HG02970 (cell line): Measurements from ENCODE around the gene GUCD1.
"Not testable (repeated sequence)": the region's sequence is repeated elsewhere in the genome, so short reads cannot be mapped to it uniquely, and the experiment has no call there.

Experiments used
- ATAC-seq: cut with Tn5 transposase; IDR thresholded peaks from one replicate; pipeline ENCODE4 v1.9.1; 2021; ENCODE audit warnings: mild to moderate bottlenecking, moderate library complexity, moderate number of reproducible peaks; ENCODE audit not compliant: unreplicated experiment, low FRiP score

Gene GUCD1

DNA sequence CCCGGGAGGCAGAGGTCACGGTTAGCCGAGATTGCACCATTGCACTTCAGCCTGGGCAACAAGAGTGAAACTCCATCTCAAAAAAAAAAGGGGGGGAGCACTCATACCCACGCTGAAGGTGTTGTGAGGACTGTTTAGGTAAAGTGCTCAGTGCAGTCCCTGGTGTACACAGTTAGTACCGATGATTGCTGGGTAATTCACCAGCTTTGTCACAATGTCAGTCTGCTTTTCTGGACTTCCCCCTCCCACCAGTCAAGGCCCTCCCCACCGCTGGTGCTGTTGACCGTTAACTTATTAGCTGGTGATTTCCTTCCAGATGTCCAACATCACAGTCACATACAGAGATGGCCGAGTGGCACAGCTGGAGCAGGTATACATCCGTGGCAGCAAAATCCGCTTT lies 12.7 kb upstream of the GUCD1 start:
- ATAC-seq = no peak

GRCh38 chr22:24566899-24567511 lies 12.1 kb upstream of the GUCD1 start:
- ATAC-seq = no peak

DNA sequence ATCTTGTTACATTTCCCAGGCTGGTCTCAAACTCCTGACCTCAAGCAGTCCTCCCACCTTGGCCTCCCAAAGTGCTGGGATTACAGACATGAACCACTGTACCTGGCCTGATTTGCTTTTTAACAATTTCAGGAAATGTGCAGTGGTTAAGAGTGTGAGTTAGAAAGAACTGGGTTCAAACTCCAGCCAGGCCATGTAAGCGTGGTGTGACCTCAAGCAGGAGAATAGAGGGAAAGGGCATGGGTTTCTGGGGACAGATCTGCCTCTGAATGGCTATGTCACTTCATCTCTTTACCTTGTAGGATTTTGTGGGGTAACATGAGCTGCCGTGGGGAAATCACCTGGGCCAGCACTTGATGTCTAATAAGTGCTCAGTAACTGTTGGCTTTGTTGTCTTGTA lies 10.1 kb upstream of the GUCD1 start:
- ATAC-seq = no peak

GRCh38 chr22:24564376-24565058 lies 9.6 kb upstream of the GUCD1 start:
- no peak for ATAC-seq

- no peak for ATAC-seq
Measured at GRCh38 chr22:24563246-24563645, 8.3 kb upstream of the GUCD1 start.

GRCh38 chr22:24559471-24559870 lies 4.5 kb upstream of the GUCD1 start:
- ATAC-seq = no peak

DNA sequence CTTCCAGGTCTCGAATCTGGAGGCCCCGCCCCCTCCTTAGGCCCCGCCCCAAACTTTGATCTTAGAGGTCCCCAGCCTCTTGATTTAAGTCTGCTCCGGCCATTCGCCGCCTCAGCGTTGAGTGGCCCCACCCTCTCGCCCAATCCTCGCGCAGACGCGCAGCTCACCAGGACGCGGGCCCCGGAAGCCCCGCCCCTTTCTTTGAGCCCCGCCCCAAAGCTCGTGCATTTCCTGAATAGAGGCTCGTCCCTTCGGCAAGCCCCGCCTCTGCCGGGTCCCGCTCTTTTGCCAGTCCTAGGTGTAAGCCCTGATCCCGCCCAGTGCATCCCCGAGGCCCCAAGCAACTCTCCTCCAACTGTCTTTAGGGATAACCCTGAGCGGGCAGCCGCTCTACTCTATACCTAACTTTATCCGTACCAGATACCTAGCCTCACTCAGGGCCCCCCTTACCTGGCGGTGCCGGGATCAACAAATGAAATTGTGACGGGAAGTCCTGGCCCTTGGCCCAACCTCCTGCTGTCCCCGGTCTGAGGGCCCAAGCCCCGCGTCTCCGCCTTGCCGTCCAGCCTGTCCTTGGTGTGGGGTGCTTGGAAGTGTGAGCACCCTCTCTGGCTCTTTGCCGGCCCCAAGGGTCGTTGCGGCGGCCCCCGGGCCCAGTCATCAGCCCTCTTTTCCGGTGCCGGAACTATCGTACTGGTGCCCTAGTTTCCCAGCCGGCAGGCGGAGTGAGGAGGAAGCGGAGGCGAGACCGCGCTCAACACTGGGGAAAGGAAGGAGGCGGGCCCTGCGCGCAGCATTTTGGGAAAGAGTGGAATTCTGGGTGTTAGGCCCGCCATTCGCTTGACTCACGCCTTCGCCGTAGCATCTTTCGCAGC lies 464 bp upstream of the GUCD1 start, which contains the start of gene SNRPD3:
Gene SNRPD3, plus strand, starts transcription at position 835 of the 875 bp plus-strand sequence. CDS start 1,676 bp downstream, outside the sequence.
- peak; percentile 72 for ATAC-seq

GRCh38 chr22:24553597-24554312 lies 1.2 kb downstream of the GUCD1 start:
- ATAC-seq = no peak

- not testable (repeated sequence) for ATAC-seq
Measured at GRCh38 chr22:24552503-24553286, 2.2 kb downstream of the GUCD1 start.

DNA sequence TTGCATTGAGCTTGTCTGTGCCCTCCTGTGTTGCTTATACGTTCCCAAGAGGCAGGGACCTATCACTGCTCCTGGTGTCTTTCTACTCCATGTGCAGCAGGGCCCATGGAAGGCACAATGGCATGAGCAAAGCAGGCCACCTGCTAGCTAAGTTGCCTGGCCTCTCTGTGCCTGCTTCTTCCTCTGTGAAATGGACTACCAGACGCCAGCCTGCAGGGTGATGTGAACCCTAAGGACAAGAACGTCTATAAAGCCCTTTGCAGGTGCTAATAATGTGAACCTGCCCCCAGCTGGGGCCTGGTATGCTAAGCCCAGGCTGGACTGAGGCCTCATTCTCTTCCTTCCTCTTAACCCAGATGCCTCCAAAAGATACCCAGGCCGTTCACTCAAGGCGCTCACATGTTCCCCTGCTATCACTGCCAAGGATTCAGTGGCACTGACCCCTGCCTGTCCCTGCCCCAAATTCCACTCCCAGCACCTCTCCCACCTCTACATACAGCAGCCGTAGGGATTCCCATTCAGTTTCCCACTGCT lies 4.0 kb downstream of the GUCD1 start:
- no peak for ATAC-seq

- ATAC-seq = no peak
Measured at GRCh38 chr22:24550028-24550901, 4.7 kb downstream of the GUCD1 start.

DNA sequence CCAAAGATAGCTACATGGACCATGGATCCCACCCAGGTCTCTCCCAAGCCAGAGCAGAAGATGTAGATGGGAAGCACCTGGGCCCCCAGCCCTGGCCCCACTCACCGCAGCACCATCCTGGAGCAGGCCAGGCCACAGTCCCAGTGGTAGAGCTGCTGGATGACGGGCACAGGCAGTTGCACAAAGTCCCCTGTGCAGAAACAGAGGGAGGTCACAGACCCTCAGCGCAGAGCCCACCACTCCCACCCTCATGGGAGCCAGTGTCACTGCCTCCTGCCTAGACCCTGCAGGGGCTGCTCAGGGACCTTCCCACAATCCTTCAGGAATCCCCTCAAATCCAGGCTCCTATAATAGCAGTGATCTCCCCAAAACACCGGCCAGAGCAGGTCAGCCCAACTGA lies 6.1 kb downstream of the GUCD1 start:
- no peak for ATAC-seq

DNA sequence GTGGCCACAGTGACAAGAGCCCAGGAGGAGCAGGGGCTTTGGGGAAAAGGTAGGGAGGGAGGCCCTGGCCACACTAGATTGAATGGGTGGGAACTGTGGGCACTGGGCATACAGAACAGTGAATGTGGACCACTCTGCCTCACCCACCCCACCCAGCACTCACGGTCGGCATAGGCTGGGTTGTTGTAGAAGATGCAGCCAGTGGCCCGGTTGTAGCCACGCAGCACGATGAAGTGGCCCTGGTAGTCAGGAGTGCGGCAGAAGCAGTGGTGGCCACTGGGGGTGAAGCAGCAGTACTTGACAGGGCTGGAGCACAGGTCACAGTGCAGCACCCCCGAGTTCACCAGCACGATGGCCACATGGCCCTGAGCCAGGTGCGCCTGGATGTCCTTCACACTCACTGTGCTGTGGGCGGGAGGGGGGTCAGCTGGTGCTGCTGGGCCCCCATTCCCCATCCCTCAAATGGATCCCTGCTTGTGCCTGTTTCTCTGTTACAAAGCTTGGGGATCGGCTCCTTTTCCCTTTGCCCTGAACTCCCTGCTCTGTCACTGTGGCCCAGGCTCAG lies 11.2 kb downstream of the GUCD1 start:
- no peak for ATAC-seq

GRCh38 chr22:24543185-24543601 lies 11.7 kb downstream of the GUCD1 start:
- no peak for ATAC-seq

DNA sequence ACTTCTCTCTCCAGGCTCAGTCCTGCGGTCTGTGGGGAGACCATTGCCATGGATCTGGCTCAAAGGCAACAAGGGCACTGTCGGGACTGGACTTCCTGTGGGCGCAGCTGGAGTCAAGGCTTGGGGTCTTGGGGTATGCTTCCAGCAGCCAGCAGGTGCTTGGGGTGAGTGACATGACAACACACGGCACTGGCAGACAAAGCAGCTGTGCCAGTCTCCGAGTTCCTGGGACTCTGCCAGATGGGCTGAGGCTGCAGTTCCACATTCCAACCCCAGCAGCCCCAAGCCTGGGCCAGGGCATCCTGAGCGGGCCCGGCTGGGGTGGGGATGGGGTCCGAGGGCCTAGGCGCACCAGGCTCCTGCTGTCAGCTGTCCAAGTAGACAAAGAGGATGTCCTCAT lies 12.3 kb downstream of the GUCD1 start:
- no peak for ATAC-seq

GRCh38 chr22:24541681-24542515 lies 13.0 kb downstream of the GUCD1 start:
- ATAC-seq = no peak

DNA sequence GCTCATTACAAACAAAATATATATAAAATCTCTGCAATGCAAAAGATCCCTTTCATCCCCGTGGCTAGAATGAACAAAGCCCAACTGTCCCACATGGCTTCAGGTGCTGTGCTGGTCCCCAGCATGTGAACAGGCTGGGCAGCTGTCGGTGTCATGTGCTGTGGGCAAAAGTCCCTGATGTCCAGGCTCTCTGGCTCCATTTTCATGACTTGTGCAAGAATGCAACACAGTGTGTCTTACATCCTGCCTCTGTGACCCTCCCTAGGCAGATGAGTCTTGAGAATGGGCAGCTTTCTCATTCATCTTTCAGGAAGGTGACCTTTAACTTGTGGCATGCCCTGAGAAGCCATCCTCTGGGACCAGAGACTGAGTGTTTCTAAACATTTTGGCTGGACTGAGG lies 14.5 kb downstream of the GUCD1 start:
- no peak for ATAC-seq
